Stimulated activated CD8-positive, alpha-beta memory T cell treated with anti-CD3 and anti-CD28 coated beads, Interleukin-7, amount 100 ng/mL, for 48 hours (primary cell): Measurements from ENCODE around the gene SLC26A4.
"Not testable (repeated sequence)": the region's sequence is repeated elsewhere in the genome, so short reads cannot be mapped to it uniquely, and the experiment has no call there.

Source experiments
- DNase-seq, 2 donors: peaks; one replicate each; pipeline ENCODE4 v3.0.0-alpha.2; 2020; ENCODE audit warnings: low read depth in 1 of 2; ENCODE audit errors: extremely low read depth in 1 of 2

SLC26A4 gene

GRCh38 chr7:107660381-107661080 lies at the start of gene SLC26A4:
Gene SLC26A4, plus strand, starts transcription at chr7:107660828. Its CDS starts 814 bp downstream, at chr7:107661642.
- DNase-seq = peak; percentile 25 to 64

GRCh38 chr7:107613439-107613838 lies 47.2 kb upstream of the SLC26A4 start:
- DNase-seq = no peak

- no peak for DNase-seq
Observed at GRCh38 chr7:107613948-107614347, 46.7 kb upstream of the SLC26A4 start.

DNA sequence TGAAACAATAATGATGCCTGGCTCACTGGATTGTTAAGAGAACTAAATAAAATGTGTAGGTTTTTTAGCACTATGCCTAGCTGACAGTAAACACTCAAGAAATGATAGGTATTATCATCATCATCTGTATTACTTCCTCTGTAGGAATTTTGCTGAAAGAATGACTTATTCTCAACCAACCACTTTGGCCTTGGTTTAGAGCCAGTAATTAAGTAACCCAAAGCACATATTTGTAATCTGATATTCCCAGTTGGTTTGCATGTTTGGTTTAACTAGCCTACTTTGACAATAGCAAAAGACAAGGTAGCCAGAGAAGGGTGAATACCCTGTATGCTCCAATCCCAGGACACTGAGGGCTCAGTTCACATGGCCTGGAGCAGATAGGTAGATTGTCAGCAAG lies 46.2 kb upstream of the SLC26A4 start:
- DNase-seq = no peak

GRCh38 chr7:107615910-107616680 lies 44.5 kb upstream of the SLC26A4 start:
- DNase-seq = no peak

GRCh38 chr7:107622429-107622828 lies 38.2 kb upstream of the SLC26A4 start:
- DNase-seq = no peak

DNA sequence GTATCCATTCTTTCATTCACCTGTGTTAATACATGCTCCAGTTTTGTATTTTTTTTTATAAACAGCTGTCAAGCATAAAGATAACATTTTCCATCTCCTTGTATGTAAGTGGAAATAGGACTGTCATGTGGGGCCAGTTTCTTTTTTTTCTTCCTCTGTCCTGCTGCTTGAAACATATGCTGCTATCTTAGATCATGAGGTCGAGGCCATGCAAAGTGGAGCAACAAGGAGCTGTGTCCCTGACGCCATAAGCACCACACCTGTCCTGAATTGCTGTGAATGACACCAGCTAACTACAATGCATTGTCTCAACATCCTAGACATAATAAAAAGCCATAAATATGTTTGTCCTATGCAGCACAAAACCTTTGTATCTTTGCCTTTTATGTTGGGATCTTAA lies 37.7 kb upstream of the SLC26A4 start:
- DNase-seq = no peak

DNA sequence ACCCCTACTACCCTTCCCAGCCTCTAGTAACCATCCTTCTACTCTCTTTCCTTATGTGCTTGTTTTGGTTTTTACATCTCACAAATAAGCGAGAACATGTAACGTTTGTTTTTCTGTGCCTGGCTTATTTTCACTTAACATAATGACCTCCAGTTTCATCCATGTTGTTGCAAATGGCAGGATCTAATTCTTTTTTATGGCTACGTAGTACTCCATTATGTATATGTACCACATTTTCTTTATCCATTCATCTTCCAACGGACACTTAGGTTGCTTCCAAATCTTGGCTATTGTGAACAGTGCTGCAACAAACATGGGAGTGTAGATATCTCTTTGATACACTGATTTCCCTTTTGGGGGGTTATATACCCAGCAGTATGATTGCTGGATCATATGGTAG lies 33.6 kb upstream of the SLC26A4 start:
- no peak for DNase-seq

DNA sequence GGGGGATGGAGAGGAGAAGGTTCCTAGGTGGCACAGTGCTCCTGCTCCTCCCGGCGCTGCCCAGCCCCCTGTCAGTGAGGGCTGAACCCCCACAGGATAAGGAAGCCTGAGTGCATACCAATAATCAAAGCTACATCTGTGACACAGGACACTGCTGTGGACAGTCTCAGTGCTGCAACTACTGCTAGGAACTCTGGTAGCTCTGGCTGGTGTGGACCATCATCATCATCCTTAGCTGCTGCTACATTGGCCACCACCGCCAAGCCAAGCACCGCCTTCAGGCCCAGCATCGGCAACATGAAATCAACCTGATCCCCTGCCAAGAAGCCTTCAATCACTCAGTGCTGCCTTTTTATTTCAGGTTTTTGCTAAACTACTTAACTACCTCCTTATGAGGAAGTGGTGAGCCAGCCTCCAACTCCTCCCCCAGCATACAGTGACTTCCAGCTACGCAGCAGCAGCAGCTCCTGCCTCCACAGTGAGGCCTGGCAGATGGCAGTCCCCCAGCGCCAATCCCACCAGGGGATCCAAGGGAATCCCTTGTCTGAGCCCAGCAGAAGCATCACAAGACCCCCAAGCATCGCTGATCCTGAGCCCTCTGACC lies 32.1 kb upstream of the SLC26A4 start:
- no peak for DNase-seq

DNA sequence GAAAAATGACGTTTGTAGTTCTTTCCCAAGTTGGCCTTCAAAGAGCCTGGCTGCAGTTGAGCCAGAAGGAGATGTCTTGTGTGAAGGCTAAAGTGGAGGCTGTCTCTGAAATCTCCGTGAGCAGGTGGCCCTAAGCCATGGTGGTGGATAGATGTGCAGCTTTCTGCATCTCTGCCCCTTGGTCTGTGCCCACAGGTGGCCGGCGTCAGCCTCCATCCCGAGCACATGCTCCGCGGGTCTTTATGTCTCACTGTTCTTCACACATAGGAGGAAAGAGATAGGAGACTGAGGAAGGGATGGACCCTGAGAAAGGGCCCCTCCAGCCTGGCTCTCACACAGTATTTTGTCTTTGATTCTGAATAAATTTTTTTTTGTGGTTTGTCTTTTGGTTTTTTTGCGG lies 30.3 kb upstream of the SLC26A4 start:
- DNase-seq = no peak

- DNase-seq = no peak
Observed at GRCh38 chr7:107631588-107632491, 28.8 kb upstream of the SLC26A4 start.

GRCh38 chr7:107632492-107632865 lies 28.1 kb upstream of the SLC26A4 start:
- DNase-seq = no peak

GRCh38 chr7:107638594-107638993 lies 22.0 kb upstream of the SLC26A4 start:
- DNase-seq = no peak

GRCh38 chr7:107639070-107639469 lies 21.6 kb upstream of the SLC26A4 start:
- DNase-seq = not testable (repeated sequence)

DNA sequence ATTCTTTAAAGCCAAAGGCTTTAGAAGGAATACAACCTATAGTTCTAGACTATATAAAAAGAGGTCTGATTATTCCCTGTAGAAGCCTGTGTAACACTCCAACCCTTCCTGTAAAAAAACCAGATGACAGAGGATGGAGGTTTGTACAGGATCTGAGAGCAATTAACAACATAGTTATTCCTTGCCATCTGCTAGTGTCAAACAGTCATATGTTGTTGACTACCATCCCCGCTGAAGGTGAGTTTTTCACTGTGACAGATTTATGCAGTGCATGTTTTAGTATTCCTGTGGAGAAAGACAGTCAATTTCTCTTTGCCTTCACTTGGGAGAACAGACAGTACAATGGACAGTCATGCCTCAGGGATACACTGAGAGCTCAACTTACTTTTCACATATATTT lies 19.0 kb upstream of the SLC26A4 start:
- no peak for DNase-seq

DNA sequence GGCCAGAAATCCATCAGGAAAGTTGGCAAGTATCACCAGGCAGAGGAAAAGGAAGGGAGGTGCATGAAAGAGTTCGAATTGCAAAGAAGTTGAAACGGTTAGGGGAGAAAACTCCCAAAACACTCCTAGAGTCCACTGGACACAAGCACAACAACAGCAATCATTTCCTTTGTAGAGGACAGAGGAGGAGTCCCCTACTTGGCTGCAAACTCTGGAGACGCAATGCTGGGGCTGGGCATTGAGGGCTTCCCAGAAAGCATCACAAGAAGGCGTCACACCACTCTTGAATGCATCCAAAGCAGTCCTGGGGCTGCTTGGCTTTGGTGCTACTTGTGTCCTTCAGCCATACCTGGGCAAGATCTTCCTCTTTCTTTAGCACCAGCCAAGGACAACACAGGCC lies 18.1 kb upstream of the SLC26A4 start:
- DNase-seq = no peak

DNA sequence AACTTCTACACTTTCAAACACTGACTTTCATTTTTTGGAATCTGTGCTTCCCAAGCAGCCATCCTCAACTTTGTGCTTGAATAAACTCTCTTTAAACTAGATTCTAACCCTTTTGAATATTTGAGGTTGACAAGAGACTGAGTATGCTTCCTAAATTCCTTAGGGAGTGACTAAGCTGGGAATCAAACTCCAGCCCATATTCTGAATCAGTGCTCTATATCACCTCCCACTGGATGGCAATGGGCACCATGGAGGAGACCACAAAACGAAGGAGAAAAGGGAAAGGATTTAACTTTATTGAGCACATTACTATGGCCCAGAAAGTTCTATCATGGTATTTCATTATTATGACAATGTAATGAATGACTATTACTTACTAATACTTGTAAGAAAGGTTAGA lies 17.2 kb upstream of the SLC26A4 start:
- DNase-seq = no peak

GRCh38 chr7:107643938-107644308 lies 16.7 kb upstream of the SLC26A4 start:
- DNase-seq = no peak

DNA sequence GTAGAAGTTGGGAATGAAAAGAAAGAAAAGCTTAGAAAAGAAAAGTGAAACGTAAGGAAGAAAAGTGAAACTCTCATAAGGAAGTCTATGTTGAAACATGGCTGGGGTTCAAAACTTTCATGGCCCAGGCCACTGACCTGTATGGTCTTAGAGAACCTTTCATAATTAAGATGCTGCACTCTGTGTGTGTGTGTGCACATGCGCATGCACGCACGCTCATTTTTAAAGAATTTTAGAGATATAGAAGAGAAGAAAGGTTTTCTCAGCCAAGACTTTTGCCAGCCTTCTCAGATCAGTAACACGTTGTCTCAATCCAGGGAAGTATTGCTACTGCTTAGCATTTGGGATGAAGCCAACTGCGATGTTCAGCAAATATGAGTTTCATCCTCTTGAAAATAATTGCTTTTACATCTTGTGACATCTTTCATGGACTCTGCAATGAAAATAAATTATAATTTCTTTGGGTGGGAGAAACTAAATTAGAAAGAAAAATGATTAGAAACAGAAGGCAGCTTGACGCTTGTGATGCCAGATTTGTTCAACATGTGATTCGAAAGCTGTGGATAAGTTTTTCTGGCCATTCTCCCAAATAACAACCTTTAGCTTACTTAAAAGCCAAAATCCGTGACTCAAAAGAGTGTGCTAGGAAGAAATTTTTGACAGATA lies 16.2 kb upstream of the SLC26A4 start:
- no peak for DNase-seq

GRCh38 chr7:107652642-107653041 lies 8.0 kb upstream of the SLC26A4 start:
- DNase-seq = no peak

- DNase-seq = no peak
Observed at GRCh38 chr7:107658467-107658866, 2.2 kb upstream of the SLC26A4 start.
